IPS DF 19.7 (cell line): ENCODE data around the gene NRG2.

Experiments
- DNase-seq: peaks from one replicate; pipeline ENCODE4 v3.0.0-alpha.2; 2013; ENCODE audit warnings: low read depth, low spot score

The NRG2 gene

DNA sequence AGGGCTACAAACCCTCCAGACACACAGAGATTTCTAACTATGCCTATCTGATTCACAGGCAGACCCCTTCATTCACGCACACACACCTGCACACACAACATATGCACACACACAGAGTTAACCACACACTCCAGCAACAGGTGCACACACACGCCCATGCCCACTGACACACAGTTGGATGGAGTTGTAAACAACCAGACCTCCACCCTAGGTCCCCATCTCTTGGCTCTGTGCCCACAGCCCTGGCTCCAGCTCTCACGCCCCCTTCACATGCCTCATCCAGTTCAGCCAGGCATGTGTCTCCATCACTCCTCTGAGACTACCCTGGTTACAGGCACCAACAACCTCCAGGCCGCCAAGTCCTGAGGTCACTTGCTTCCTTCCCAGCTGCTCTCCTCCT lies 186.4 kb downstream of the NRG2 start:
- DNase-seq = no peak

DNA sequence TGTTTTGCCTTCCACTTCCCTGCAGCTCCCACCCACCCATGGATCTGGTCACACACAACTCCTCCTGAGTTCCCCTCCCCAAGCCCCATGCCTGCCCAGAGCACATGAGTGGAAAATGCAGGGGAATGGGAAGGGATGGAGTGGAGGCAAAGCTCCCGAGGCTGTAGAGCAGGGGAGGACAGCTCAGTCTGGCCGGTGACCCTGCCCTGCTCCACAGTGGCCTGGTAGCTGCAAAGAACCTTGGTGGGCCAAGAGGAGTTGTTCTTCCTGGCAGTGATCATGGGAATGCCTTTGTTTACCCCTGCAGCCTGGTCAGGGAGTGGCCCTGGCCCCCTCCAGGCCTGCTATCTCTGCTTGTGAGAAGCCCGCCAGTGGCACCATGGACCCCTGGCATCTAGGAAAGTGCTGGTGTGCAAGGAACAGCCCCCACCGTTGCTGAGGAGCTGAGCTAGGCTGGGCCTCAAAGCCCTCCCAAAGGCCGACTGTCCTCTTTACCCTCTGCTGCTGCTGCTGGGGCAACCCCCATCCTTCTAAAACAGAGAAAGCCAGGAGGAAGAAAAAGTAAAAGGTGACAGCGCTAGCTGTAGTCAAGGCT lies 187.1 kb downstream of the NRG2 start:
- DNase-seq = no peak

DNA sequence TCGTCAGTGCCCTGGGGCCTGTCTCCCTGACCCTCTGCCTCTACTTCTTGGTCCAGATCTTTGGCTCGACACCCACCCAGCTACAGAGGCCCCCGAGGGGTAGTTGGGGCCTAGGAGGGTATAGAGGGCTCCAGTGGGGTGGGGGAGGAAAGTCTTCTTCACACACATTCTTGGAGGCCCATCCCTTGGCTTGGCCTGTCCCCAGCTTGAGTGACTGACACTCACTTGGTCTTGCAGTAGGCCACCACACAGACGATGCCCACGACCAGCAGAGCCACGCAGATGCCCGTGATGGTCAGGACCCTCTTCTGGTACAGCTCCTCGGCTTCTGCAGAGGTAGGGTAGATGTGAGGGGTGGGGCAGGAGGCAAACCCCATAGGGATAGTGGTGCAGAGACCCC lies 187.6 kb downstream of the NRG2 start:
- DNase-seq = no peak

DNA sequence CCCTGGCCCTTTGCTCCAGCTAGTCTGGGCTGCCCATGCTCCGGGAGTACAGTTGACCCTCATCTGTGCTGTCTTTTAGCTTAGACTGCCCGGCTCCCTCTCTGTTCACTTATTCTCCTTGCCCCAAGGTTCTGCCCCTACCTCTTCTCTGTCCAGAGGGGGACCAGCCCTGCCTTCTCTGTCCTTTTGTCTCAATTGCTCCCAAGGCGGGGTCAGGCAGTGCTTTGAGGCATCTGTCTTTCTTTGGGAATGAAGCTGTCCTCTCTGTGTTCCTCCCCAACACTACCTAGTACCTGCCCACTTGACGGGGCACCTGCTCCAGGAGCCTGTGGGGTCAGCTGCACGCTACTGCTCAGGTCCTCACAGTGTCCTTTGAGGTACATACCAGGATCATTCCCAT lies 188.1 kb downstream of the NRG2 start:
- no peak for DNase-seq

DNA sequence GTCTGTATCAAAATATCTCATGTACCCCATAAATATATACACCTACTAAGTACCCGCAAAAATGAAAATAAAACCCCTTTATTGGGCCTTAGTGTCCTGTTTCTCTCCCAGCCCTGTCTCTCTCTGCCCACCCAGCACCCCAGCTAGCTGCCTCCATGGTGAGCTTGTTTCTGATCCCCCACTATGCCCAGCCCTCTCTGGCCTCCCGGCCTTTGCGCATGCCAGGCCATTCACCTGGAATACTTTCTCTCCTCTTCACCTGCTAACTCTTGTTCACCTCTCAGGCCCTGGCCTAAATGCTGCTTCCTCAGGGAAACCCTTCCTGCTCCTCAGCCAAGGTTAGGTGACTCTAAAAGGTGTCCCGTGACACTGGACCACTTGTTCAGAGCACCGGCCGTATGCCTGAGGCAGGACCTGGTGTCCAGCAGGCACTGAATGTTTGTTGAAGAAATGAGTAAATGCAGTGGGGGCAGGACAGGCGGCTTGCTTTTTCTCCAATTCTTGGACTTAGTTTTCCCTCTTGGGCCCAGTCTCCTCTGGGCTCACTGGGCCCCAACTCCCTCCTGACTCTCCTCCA lies 189.0 kb downstream of the NRG2 start:
- no peak for DNase-seq

DNA sequence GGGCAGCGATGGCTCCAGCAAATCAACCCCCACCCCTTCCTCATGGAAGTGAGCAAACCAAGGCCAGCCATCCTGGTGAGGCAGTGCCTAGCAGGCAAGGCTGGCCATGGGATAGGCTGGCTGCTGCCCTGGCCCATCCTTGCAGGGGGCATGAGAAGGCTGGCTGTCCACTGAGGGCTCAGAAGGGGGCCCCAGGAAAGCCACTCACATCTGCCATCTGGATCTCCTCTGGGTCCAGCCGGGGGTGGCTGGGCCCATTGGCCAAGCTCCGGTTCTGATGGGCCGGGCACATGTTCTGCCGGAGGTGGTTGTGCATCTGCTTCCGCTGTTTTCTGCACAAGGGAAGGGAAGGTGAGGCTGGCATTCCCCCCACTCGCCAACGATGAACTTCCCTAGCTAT lies 190.4 kb downstream of the NRG2 start:
- DNase-seq = no peak

DNA sequence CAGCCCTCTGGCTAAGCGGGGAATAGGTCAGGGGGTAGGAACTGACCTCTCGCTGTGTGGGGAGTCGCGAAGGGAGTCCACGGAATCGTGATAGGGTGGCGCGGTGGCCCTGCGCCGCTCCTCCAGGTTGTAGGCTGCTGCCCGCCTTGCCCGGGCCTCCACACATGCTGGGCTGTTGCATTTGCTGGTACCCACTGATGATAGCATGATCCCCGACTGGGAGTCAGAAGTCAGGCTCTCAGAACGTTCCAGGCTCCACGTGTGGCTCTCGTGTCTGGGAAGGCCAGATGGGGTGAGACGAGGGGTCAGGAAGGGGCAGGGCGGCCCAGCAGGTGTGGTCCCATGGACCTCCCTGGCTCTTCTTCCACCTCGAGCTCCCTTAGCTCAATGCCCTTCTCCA lies 191.5 kb downstream of the NRG2 start:
- no peak for DNase-seq

DNA sequence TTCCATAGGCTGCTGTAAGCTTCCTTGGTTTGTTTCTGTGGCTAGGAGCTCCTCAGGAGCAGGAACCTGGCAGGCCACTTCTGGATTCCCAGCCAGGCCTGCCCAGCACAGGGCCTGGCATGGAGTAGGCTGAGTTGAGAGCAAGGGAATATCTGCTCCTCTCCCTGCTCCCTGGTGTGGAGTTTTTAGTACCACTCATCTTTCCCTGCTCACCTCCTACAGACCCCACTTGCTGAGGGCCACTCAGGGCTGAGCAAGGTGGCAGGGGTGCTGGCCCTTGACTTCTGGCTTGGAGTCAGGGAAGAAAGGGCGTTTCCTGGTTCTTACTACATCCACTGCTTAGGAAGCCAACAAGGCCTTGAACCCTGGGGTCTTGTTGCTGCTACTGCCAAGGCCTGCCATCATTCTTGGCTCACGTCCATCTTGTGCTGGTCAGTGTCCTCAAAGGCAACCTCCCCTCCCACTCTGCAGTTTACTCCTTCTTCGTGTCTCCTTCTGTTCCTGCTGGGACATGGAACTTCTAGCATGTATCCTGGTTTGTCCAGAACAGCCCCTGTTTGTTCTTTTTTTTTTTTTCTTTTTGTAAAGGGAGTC lies 192.6 kb downstream of the NRG2 start:
- no peak for DNase-seq

DNA sequence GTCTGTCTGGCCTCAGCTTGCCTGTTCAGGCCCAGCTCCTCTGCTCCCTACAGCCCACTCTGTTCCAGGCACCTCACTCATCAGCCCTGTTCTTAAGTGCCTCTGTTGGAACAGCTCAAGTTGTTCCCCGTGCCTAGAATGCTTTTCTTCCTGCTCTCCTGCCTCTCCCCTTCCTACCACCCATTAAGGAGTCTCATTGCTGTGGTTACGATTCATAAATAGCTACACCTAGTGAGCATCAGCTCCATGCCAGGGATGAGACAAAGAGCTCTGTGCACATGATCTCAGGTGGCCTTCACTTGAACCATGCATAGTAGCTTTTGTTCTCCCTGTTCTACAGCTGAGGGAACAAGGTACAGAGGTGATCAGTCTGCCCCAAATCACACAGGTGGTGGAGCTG lies 193.2 kb downstream of the NRG2 start:
- no peak for DNase-seq

DNA sequence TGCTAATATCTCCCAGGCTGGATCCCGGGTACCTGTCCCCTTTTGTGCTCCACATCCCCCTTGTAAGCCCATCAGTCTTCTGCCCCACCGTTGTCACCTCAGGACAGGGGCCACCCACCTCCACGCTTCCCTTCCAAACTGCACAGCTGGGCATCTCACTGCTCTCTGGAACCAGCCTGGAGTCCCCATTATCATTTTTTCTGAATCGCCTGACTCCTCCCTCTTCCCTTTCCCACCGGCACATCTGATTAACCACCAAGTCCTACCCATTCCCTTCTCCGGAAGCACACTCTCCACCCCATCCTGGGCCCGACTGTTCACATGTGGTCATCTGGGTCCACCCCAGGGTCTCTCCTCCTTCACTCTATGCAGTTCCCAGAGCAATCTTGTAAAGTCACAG lies 193.6 kb downstream of the NRG2 start:
- DNase-seq = no peak

DNA sequence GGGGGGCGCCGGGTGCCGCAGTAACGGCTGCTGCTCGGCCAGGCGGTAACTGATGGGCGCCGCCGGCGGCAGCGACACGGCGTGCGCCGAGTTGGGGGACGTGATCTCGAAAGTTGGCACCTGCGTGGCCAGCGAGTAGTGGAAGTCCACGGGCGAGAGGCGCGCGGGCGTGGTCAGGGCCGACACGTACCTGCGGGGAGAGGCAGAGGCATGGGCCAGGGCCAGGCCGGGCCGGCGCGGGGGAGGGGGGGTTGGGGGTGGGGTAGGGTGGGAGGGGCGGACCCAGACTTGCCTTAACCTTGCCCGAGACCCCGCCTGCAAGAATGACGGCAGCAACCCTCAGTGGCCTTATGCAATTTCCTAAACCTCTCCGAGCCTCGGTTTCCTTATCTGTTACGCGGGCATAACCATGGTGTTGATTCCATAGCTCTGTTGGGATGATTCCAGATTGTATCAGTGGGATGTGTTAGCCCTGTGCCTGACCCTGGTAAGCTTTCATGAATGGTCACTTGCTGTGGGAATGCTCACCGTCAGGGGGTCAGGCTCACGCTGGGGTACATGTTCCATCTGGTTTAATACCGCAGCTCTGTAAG lies 194.5 kb downstream of the NRG2 start:
- no peak for DNase-seq

DNA sequence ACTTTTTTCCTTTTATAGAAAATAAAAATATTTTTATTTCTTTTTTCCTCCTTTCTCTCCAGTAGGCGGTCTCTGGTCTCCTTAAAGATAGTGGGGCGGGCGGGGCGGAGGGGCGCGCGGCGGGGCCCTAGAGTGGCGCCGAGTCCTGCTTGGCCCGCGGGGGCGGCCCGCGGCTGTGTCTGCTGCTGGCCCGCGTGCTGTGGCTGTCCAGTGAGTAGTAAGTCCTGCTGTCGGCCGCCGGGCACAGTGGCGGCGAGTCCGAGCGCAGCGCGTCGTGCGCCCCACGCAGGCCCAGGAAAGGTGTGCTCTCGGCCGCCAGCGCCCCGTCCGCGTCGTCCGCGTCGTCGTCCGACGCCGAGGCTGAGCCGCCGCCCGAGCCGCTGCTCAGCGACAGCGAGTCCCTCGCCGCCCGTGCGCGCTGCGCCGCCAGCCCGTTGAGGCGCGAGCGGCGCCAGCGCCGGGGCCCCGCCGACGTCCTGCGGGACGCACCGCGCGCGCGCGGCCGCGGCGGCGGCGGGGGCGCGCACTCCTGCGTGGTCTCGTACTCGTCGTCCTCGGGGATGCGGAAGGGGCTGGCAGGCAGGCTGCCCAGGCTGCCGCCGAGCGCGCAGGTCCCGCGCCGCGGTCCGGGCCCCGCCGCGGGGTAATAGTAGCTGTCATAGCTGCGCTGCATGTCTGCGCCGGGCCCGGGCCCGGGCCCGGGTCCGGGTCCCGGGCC lies 195.2 kb downstream of the NRG2 start:
- DNase-seq = no peak

DNA sequence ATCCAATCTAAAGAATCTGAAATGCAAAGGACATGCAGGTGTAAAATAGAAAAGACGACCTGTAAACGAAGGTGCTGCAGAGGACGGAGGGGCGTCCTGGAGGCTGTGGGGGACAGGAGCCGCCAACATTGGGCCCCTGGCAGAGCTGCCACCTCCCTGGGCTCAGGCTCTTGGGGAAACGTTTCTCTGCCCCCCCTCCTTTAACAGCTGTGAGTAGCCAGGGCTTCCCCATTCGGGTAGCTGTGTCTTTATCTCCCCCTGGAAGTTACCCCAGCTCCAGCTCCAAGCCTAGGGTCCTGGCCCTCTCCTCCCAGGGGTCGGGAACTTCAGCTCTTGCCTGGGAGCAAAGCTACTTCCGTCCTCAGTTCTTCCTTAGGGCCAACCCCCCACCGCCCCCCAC lies 196.0 kb downstream of the NRG2 start:
- DNase-seq = no peak

DNA sequence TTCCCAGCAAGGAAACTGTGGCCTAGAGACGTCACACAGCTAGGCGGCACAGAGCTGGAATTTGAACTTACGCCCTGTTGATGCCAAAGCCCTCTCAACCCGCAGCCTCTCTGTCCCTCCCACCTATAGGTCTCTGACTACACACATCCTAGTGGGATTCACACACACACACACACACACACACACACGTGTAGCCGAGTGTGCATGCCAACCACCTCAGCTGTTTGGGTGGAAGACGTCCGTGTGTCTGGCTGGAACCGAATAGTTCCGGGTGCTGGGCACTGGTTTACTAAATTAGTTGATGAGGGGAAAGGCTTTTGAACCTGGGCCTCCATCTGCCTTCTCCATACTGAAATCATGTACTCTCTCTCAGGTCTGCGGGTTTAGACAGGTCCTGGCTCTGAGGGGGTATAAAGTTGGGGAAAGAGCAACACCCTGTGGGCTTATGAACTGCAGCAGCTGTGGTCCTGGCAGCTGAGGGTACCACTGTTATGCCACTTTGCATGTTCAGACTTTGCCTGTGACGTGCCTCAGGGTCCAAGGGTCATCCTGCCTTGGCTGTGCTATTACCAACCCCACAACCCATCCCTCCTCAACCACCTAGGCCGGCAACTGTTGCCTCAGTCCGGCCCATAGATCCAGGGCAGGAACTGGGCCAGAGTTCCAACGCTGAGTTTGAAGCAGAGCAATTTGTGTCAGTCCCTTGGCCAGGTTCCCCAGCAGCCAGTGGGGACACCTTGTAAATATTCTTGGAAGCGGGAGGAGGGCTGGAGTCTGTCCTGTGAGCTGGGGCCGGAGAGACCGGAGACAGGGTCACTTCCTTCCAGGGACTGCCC lies 197.0 kb downstream of the NRG2 start:
- no peak for DNase-seq

DNA sequence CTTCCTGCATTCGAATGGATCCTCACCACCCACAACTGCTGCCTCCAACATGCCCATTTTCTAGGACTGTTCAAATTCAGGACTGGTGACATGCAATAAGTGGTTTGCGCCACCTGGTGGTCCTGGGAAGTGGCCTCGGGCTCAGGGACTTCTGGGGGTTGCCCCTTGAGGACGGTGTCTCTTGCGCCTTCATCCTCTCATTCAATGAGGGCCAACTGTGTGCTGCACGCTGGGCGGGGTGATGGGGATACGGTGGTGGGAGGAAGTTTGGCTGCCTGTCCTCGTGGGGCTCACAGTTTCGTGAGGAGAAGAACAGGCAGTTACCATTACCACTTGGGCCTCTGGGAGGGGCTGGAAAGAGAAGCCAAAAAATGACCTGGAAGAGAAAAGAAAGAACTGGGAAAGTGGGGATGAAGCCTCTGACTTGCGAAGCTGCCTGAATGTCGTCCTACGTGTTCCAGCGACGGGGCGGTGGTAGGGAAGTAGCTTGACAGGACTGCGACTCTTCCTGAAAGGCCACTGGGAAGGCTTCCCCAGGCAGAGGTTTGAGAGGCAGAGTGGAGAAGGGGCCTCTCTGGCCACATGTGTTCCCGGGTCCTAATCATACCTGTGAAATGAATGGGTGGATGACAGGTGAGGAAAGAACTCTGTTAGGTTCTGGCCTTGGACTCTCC lies 198.5 kb downstream of the NRG2 start:
- DNase-seq = peak; percentile 52

DNA sequence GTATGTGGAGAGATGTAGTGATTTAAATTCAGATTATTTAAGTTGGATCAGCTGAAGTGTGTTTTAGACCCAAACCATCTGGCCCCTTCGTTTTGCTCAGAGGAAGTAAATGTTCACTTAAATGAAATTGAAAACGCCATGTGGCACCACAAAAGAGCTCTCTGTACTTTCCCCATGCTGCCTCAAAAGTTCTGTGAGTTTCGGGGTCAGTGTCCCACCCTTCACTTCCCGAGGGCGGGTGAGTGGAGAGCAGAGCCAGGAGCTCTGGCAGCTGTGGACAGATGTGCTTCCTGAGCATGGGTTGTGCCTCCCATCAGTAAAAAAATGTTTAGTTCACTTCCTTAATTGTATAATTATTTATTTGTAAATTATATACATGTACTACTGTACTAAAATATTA lies 199.1 kb downstream of the NRG2 start:
- DNase-seq = no peak

DNA sequence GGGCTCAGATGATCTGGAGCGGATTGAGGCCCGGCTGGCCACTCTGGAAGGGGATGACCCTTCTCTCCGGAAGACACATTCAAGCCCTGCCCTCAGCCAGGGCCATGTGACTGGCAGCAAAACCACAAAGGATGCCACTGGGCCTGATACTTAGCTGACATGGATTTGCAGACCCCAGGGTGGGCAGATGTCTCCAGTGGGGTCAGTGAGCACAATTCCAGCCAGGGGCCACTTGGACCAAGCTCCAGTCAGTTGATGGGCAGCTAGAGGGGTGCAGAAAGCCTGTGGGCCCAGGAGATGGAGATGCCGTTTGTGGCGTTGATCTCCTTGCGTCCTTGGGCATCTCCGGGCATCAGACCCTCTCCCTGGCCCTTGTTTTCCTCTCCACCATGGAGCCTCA lies 200.8 kb downstream of the NRG2 start:
- no peak for DNase-seq

DNA sequence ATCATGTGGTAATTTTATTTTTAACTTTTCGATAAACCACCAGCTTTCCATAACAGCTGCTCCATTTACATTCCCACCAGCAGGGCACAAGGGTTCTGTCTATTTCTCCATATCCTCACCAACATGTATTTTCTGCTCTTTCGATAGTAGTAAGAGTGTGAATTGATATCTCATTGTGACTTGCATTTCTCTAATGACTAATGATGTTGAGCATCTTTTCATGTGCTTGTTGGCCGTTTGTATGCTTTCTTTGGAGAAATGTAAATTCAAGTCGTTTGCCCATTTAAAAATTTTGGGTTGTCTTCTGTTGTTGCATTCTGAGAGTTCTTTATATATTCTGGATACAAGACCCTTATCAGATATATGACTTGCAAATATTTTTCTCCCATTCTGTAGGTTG lies 201.6 kb downstream of the NRG2 start:
- DNase-seq = no peak

DNA sequence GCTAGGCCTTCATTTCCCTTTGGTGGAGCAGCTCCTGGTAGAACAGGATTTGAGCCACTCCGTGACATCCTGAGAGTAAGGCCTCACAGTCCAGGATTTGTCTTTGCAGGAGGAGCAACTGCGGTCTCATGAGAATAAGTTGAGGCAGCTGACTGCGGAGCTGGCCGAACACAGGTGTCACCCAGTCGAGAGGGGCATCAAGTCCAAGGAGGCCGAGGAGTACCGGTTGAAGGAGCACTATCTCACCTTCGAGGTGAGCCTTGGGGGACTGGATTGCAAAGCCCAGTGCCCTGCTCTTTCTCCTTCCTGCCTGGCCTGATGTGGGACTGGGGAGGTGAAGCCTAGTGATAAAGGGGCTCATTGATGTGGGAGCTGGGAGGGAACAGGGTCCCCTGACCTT lies 203.2 kb downstream of the NRG2 start:
- no peak for DNase-seq

DNA sequence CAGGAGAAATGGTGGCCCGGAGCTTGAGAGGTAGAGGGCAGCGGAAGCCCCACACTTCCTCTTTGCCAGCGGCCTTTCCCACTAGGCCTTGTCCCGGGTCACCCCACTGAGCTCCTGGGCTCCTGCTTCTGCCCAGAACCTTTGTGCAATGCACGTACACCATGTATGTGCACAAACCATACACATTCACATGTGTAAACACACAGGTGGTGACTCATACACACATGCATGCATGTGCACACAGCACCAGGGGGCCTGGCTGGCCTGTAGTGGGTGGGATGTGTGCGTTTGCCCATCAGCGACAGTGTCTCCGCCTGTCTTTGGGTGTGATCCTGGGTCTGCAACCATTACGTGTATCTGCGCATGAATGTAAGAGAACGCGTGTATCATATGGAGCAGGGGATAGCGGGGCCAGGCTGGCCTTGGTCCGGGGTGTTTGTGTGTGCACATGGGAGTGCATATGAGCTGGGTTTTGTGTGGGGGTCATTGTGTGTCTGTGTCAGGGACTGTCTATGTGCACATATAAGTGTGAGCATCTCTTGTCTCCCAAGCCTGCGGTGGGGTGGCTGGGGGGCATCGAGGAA lies 203.8 kb downstream of the NRG2 start:
- DNase-seq = no peak
